HepG2 (cell line): Measurements from ENCODE around the gene CCDC34. TPM values are rescaled to one million over a fixed set of nuclear protein-coding genes. Genes with fewer than 3 reads are reported as not detected.

Experiments
- ATAC-seq: fragments of 200-7000 bp; cut with Tn5 transposase; 3 replicates; pipeline ENCODE4 v1.9.1; 2020; ENCODE audit warnings: mild to moderate bottlenecking, moderate library complexity
- BruUV-seq: library from RNA; stranded (reverse); fragments of 400-500 nt; replicated peaks from 2 replicates; lab custom pipeline; 2021; lab: Mats Ljungman, UMichigan
- CTCF ChIA-PET: fragments of 300-600 bp; formaldehyde crosslinking; extraction: SDS; loops from one replicate; lab custom pipeline; 2021; ENCODE audit warnings: low total read pairs, inconsistent platforms, low intra/inter-chr PET ratio; lab: Yijun Ruan, JAX
- POLR2A ChIA-PET: fragments of 350-600 bp; sonication (Branson Sonifier 250); formaldehyde crosslinking; loops from one replicate; lab custom pipeline; 2020; ENCODE audit warnings: antibody characterized with exemption, inconsistent platforms; lab: Yijun Ruan, JAX
- DNase-seq: peaks from one replicate; pipeline ENCODE4 v3.0.0-alpha.2; 2015; ENCODE audit warnings: low spot score
- FAIRE-seq: peaks from 3 replicates; lab custom pipeline; 2011; peaks lifted over from hg19 to GRCh38; lab: Jason Lieb, UNC
- H2AFZ ChIP-seq: one replicate; pipeline ENCODE4 v1.6.1; 2011; ENCODE audit warnings: low read length, inconsistent platforms
- H3K27ac ChIP-seq: fragments of 300-600 bp; 3 replicates; pipeline ENCODE4 v1.8.0; 2011; ENCODE audit warnings: mixed run types, mild to moderate bottlenecking, mixed read lengths, low read length, inconsistent platforms; ENCODE audit not compliant: insufficient read depth; ENCODE audit errors: extremely low read length
- H3K27me3 ChIP-seq, 2 experiments: fragments of 200-600 bp in 1 of 2; 2 replicates in 1 of 2; 3 replicates in 1 of 2; pipeline versions ENCODE4 v1.6.0 to v1.8.0; 2011; ENCODE audit warnings: low read length in 2 of 2, mild to moderate bottlenecking in 2 of 2, moderate library complexity in 2 of 2, inconsistent platforms in 1 of 2; ENCODE audit not compliant: insufficient read depth in 2 of 2, control insufficient read depth in 1 of 2
- H3K36me3 ChIP-seq, 2 experiments: fragments of 200-600 bp in 1 of 2; replicated peaks in 1 of 2; 2 replicates in 1 of 2; 3 replicates in 1 of 2; pipeline versions ENCODE4 v1.5.1 to v1.8.0; 2011; ENCODE audit warnings: low read length in 2 of 2, inconsistent platforms in 1 of 2; ENCODE audit not compliant: insufficient read depth in 2 of 2, control insufficient read depth in 1 of 2
- H3K4me1 ChIP-seq: 2 replicates; pipeline ENCODE4 v1.5.1; 2012; ENCODE audit warnings: low read length, inconsistent platforms; ENCODE audit not compliant: insufficient read depth
- H3K4me2 ChIP-seq: 2 replicates; pipeline ENCODE4 v1.6.0; 2011; ENCODE audit warnings: low read depth, low read length, inconsistent platforms
- H3K4me3 ChIP-seq, 3 experiments: fragments of 200-600 bp in 1 of 3; sonication (generic), shearing (Covaris generic) in 1 of 3; replicated peaks in 1 of 3; 2 replicates each; pipeline ENCODE4 v1.5.1; 2011 to 2016; ENCODE audit warnings: low read length in 3 of 3, inconsistent platforms in 2 of 3, low read depth in 2 of 3, mild to moderate bottlenecking in 2 of 3, control low read depth in 1 of 3, mixed read lengths in 1 of 3; ENCODE audit not compliant: insufficient read depth in 1 of 3
- H3K79me2 ChIP-seq: one replicate; pipeline ENCODE4 v1.6.1; 2011; ENCODE audit warnings: low read length, inconsistent platforms; ENCODE audit not compliant: insufficient read depth
- H3K9ac ChIP-seq: 2 replicates; pipeline ENCODE4 v1.6.0; 2011; ENCODE audit warnings: mild to moderate bottlenecking, low read depth, low read length, inconsistent platforms; ENCODE audit not compliant: insufficient read depth
- H3K9me3 ChIP-seq: 2 replicates; pipeline ENCODE4 v1.5.1; 2012; ENCODE audit warnings: mild to moderate bottlenecking, low read length
- H4K20me1 ChIP-seq: 2 replicates; pipeline ENCODE4 v1.6.0; 2011; ENCODE audit warnings: inconsistent platforms, mild to moderate bottlenecking, low read length, moderate library complexity; ENCODE audit not compliant: insufficient read depth
- CHD4 ChIP-seq: fragments of 200-600 bp; sonication (generic); IDR thresholded peaks from 2 replicates; pipeline ENCODE4 v1.7.0; 2017; ENCODE audit warnings: mild to moderate bottlenecking, low read length, borderline replicate concordance
- GZF1 ChIP-seq: sonication (generic); formaldehyde crosslinking; IDR thresholded peaks from 2 replicates; pipeline ENCODE4 v1.5.1; 2020; ENCODE audit warnings: mild to moderate bottlenecking, missing genetic modification reagents
- MAFF ChIP-seq: IDR thresholded peaks from 2 replicates; pipeline ENCODE4 v1.6.1; 2011; ENCODE audit warnings: low read depth, low read length, improper control_type of control experiment
- MAFK ChIP-seq, 2 experiments: IDR thresholded peaks in 1 of 2; conservative IDR thresholded peaks in 1 of 2; 2 replicates each; pipeline ENCODE4 v1.6.1; 2011; ENCODE audit warnings: improper control_type of control experiment in 2 of 2, low read length in 2 of 2
- RCOR2 ChIP-seq: IDR thresholded peaks from 2 replicates; pipeline ENCODE4 v1.6.1; 2016; ENCODE audit warnings: missing biosample characterization, missing genetic modification reagents
- SKIL ChIP-seq: sonication (generic); formaldehyde crosslinking; IDR thresholded peaks from 2 replicates; pipeline ENCODE4 v1.8.0; 2022; ENCODE audit warnings: missing genetic modification reagents, mild to moderate bottlenecking, moderate library complexity, borderline replicate concordance
- TERF1 ChIP-seq: sonication (generic); formaldehyde crosslinking; IDR thresholded peaks from 2 replicates; pipeline ENCODE4 v1.8.0; 2022; ENCODE audit warnings: mild to moderate bottlenecking, missing genetic modification reagents, moderate library complexity
- ZMYM3 ChIP-seq: sonication (generic); formaldehyde crosslinking; IDR thresholded peaks from 2 replicates; pipeline ENCODE4 v1.5.1; 2020; ENCODE audit warnings: mild to moderate bottlenecking, missing genetic modification reagents
- ZNF629 ChIP-seq: sonication (generic); formaldehyde crosslinking; conservative IDR thresholded peaks from 2 replicates; pipeline ENCODE4 v1.5.0; 2020; ENCODE audit warnings: missing genetic modification reagents
- ZNF879 ChIP-seq: sonication (generic); formaldehyde crosslinking; IDR thresholded peaks from 2 replicates; pipeline ENCODE4 v1.8.1; 2023; ENCODE audit warnings: missing genetic modification reagents
- in situ Hi-C: cut with HindIII; loops from 2 replicates; pipeline ENCODE4 v1.10.0; 2017; ENCODE audit warnings: low pct_unique_long_range_greater_than_20kb; ENCODE audit not compliant: extremely low pct_ligation_motif_present
- intact Hi-C: fragments of 100-400 bp; cut with micrococcal nuclease; formaldehyde crosslinking; loops from one replicate; pipeline ENCODE4 v1.10.0; 2022; ENCODE audit not compliant: unreplicated experiment
- polyA plus RNA-seq, 8 experiments: library from polyadenylated mRNA; depleted of rRNA in 3 of 8; stranded (reverse) in 7 of 8; unstranded in 1 of 8; fragments of >200 nt; fragmentation: Illumina TruSeq in 4 of 8; extraction: Trizol in 4 of 8; gene quantifications; 2 replicates each; pipeline versions ENCODE4 v1.2.1 to v1.2.3, GENCODE V29; 2011 to 2016; ENCODE audit warnings: low read depth in 4 of 8, missing spikeins in 1 of 8, mixed read lengths in 1 of 8; ENCODE audit not compliant: insufficient read depth in 1 of 8
- total RNA-seq, 5 experiments: library from RNA; depleted of rRNA; stranded (reverse); fragments of >200 nt; fragmentation: Illumina TruSeq; extraction: Trizol; gene quantifications; 2 replicates each; pipeline ENCODE4 v1.2.3, GENCODE V29; 2016; ENCODE audit warnings: low read depth in 1 of 5

Gene CCDC34
- total and polyA plus RNA-seq, 2 of the 13 experiments (the other 11 are each of a cell fraction or from before 2014, with no cell fraction given): 7.6 to 34.3 TPM

- Histone ChIP-seq H3K4me1 (peaks cover 42% of the 10 kb centered on the region), H4K20me1 (no peaks in the 10 kb centered on the region), H3K9me3 (no peaks in the 10 kb centered on the region), H3K4me3 (no peak overlapping the region), H3K4me2 (no peak overlapping the region), H2AFZ (no peak overlapping the region), H3K27me3 (no peaks in the 10 kb centered on the region), H3K9ac (no peak overlapping the region), H3K36me3 (no peaks in the 10 kb centered on the region), H3K79me2 (no peaks in the 10 kb centered on the region), H3K27ac (no peak overlapping the region)
- ATAC-seq: no peak
- TF ChIP-seq SKIL (CRISPR knock-in tag): no peak
- 0 out of 2 replicates have a peak, but pooled peaks have one; percentile 27 for TF ChIP-seq RCOR2 (CRISPR knock-in tag)
- TF ChIP-seq CHD4: peak; percentile 86; the same call in 1 of the 2 replicates
- TF ChIP-seq TERF1 (CRISPR knock-in tag): no peak
- no peak for TF ChIP-seq ZNF879 (CRISPR knock-in tag)
- TF ChIP-seq MAFF: peak; percentile 71
- peak; percentile 74 to 82 for TF ChIP-seq MAFK (conservative IDR thresholded peaks at IDR 0.05 in 1 of 2, IDR thresholded peaks at IDR 0.05 in 1 of 2; ENCODE audit: low read length in 2 of 2)
- TF ChIP-seq GZF1: no peak
- peak; percentile 95 for TF ChIP-seq ZNF629 (CRISPR knock-in tag)
- TF ChIP-seq ZMYM3 (CRISPR knock-in tag): peak; percentile 65
- no TSS peak for BruUV-seq
- no peak for FAIRE-seq
- no peak for DNase-seq
- intact Hi-C loops (no loop called here), in situ Hi-C loops (no loop called here)
- ChIA-PET POLR2A (no interaction called here), CTCF (no interaction called here)
Measured at GRCh38 chr11:27310182-27310581, 52.8 kb downstream of the CCDC34 start.
